T-helper 17 cell (primary cell): ENCODE measurements around the gene CRK. TPM values are rescaled to one million over a fixed set of nuclear protein-coding genes. Genes with fewer than 3 reads are reported as not detected.
"Not testable (repeated sequence)": the region's sequence is repeated elsewhere in the genome, so short reads cannot be mapped to it uniquely, and the experiment has no call there.

Experiments
- ATAC-seq: fragments of 150-1000 bp; cut with Tn5 transposase; 2 replicates; pipeline ENCODE4 v1.10.0; 2021; ENCODE audit warnings: mild to moderate bottlenecking, moderate library complexity
- DNase-seq, 3 donors: peaks; one replicate each; pipeline versions ENCODE4 v3.0.0 to v3.0.0-alpha.2; 2020 to 2021
- H3K9me3 ChIP-seq: one replicate; pipeline ENCODE4 v1.7.0; 2013; ENCODE audit warnings: low read length, mild to moderate bottlenecking; ENCODE audit not compliant: control insufficient read depth, poor library complexity, severe bottlenecking
- H3K27ac Mint-ChIP-seq: one replicate; pipeline ENCODE4 v1.8.0; 2022; ENCODE audit warnings: mild to moderate bottlenecking, moderate library complexity, mixed read lengths
- H3K27me3 Mint-ChIP-seq: one replicate; pipeline ENCODE4 v1.8.0; 2022; ENCODE audit warnings: mixed read lengths
- H3K36me3 Mint-ChIP-seq: one replicate; pipeline ENCODE4 v1.8.0; 2022; ENCODE audit warnings: low read depth, mixed read lengths
- H3K4me1 Mint-ChIP-seq: one replicate; pipeline ENCODE4 v1.8.0; 2022; ENCODE audit warnings: mild to moderate bottlenecking, mixed read lengths
- H3K4me3 Mint-ChIP-seq: one replicate; pipeline ENCODE4 v1.8.0; 2022; ENCODE audit warnings: mild to moderate bottlenecking, moderate library complexity, mixed read lengths
- total RNA-seq, 4 donors: library from RNA in 2 of 4; stranded (reverse) in 2 of 4; gene quantifications; one replicate each; pipeline ENCODE4 v1.2.3 and lab custom pipeline; 2022 to 2026

The CRK gene
- total RNA-seq, 2 donors from 2014 or later = 14.8 to 17.4 TPM

- H3K36me3 Mint-ChIP-seq = no peaks in the 10 kb centered on the region
- peak overlapping the region; percentile 69 for H3K27ac Mint-ChIP-seq
- no peak for ATAC-seq
- H3K4me3 Mint-ChIP-seq = no peak overlapping the region
- peaks cover 35% of the 10 kb centered on the region for H3K4me1 Mint-ChIP-seq
- no peaks in the 10 kb centered on the region for H3K27me3 Mint-ChIP-seq
- H3K9me3 ChIP-seq = no peaks in the 10 kb centered on the region
- no peak for DNase-seq
Measured at GRCh38 chr17:1449412-1449967, 6.5 kb downstream of the CRK start.

- H3K9me3 ChIP-seq = no peaks in the 10 kb centered on the region
- no peak for ATAC-seq
- peaks cover 24% of the 10 kb centered on the region for H3K4me1 Mint-ChIP-seq
- peak overlapping the region; percentile 52 for H3K4me3 Mint-ChIP-seq
- DNase-seq = no peak
- H3K27me3 Mint-ChIP-seq = no peaks in the 10 kb centered on the region
- peak overlapping the region; percentile 63 for H3K27ac Mint-ChIP-seq
- no peaks in the 10 kb centered on the region for H3K36me3 Mint-ChIP-seq
Measured at GRCh38 chr17:1447052-1447451, 9.0 kb downstream of the CRK start.

- Mint-ChIP-seq H3K27ac (no peak overlapping the region), H3K4me3 (no peak overlapping the region), H3K36me3 (no peaks in the 10 kb centered on the region), H3K27me3 (no peaks in the 10 kb centered on the region), H3K4me1 (peaks cover 22% of the 10 kb centered on the region)
- no peaks in the 10 kb centered on the region for H3K9me3 ChIP-seq
- no peak for DNase-seq
- no peak for ATAC-seq
Measured at GRCh38 chr17:1446201-1446600, 9.8 kb downstream of the CRK start.

- not testable (repeated sequence) for H3K36me3 Mint-ChIP-seq, ATAC-seq, H3K27ac Mint-ChIP-seq, H3K4me3 Mint-ChIP-seq, DNase-seq, H3K9me3 ChIP-seq, H3K27me3 Mint-ChIP-seq
- H3K4me1 Mint-ChIP-seq = peaks cover 22% of the 10 kb centered on the region
Measured at GRCh38 chr17:1445695-1446094, 10.3 kb downstream of the CRK start.

- DNase-seq, H3K36me3 Mint-ChIP-seq, H3K27ac Mint-ChIP-seq, H3K27me3 Mint-ChIP-seq, H3K4me3 Mint-ChIP-seq, H3K9me3 ChIP-seq, ATAC-seq: not testable (repeated sequence)
- H3K4me1 Mint-ChIP-seq = peaks cover 14% of the 10 kb centered on the region
Measured at GRCh38 chr17:1442721-1443120, 13.3 kb downstream of the CRK start.

- Mint-ChIP-seq H3K27ac (no peak overlapping the region), H3K27me3 (no peaks in the 10 kb centered on the region), H3K4me1 (peaks cover 12% of the 10 kb centered on the region), H3K4me3 (no peak overlapping the region), H3K36me3 (no peaks in the 10 kb centered on the region)
- DNase-seq (no peak), ATAC-seq (no peak)
- H3K9me3 ChIP-seq = no peaks in the 10 kb centered on the region
Measured at GRCh38 chr17:1442187-1442586, 13.8 kb downstream of the CRK start.

GRCh38 chr17:1440921-1441320, 15.1 kb downstream of the CRK start:
- no peak overlapping the region for H3K27ac Mint-ChIP-seq
- no peak overlapping the region for H3K4me3 Mint-ChIP-seq
- DNase-seq (no peak), ATAC-seq (no peak)
- no peaks in the 10 kb centered on the region for H3K9me3 ChIP-seq
- H3K27me3 Mint-ChIP-seq = no peaks in the 10 kb centered on the region
- H3K36me3 Mint-ChIP-seq = no peaks in the 10 kb centered on the region
- H3K4me1 Mint-ChIP-seq = peaks cover 5% of the 10 kb centered on the region

GRCh38 chr17:1438593-1439083, 17.4 kb downstream of the CRK start:
- Mint-ChIP-seq H3K36me3 (no peaks in the 10 kb centered on the region), H3K27ac (no peak overlapping the region), H3K4me3 (no peak overlapping the region), H3K27me3 (no peaks in the 10 kb centered on the region), H3K4me1 (peaks cover 7% of the 10 kb centered on the region)
- no peaks in the 10 kb centered on the region for H3K9me3 ChIP-seq
- ATAC-seq (no peak), DNase-seq (no peak)

GRCh38 chr17:1435326-1435725, 20.7 kb downstream of the CRK start:
- H3K36me3 Mint-ChIP-seq = no peaks in the 10 kb centered on the region

GRCh38 chr17:1434150-1434549, 21.9 kb downstream of the CRK start:
- Mint-ChIP-seq H3K27me3 (no peaks in the 10 kb centered on the region), H3K4me3 (no peak overlapping the region), H3K4me1 (peaks cover 20% of the 10 kb centered on the region), H3K27ac (no peak overlapping the region), H3K36me3 (no peaks in the 10 kb centered on the region)
- H3K9me3 ChIP-seq = no peaks in the 10 kb centered on the region
- ATAC-seq (no peak), DNase-seq (no peak)

More at GRCh38 chr17:1435326-1435725, 20.7 kb downstream of the CRK start:
- no peak for ATAC-seq
- no peaks in the 10 kb centered on the region for H3K27me3 Mint-ChIP-seq
- DNase-seq = no peak
- H3K27ac Mint-ChIP-seq = no peak overlapping the region
- H3K4me1 Mint-ChIP-seq = peaks cover 20% of the 10 kb centered on the region
- H3K9me3 ChIP-seq = no peaks in the 10 kb centered on the region
- no peak overlapping the region for H3K4me3 Mint-ChIP-seq

GRCh38 chr17:1431631-1432104, 24.4 kb downstream of the CRK start:
- peak overlapping the region; percentile 69 for H3K27ac Mint-ChIP-seq
- no peak overlapping the region for H3K4me3 Mint-ChIP-seq
- H3K27me3 Mint-ChIP-seq = no peaks in the 10 kb centered on the region
- H3K4me1 Mint-ChIP-seq = peaks cover 20% of the 10 kb centered on the region
- ATAC-seq = no peak
- no peaks in the 10 kb centered on the region for H3K36me3 Mint-ChIP-seq
- no peak for DNase-seq
- no peaks in the 10 kb centered on the region for H3K9me3 ChIP-seq

- H3K9me3 ChIP-seq = no peaks in the 10 kb centered on the region
- peak overlapping the region; percentile 45 for H3K27ac Mint-ChIP-seq
- H3K36me3 Mint-ChIP-seq = no peaks in the 10 kb centered on the region
- no peak for ATAC-seq
- no peaks in the 10 kb centered on the region for H3K27me3 Mint-ChIP-seq
- DNase-seq = no peak
- H3K4me3 Mint-ChIP-seq = no peak overlapping the region
- H3K4me1 Mint-ChIP-seq = peaks cover 13% of the 10 kb centered on the region
Measured at GRCh38 chr17:1423456-1424135, 32.4 kb downstream of the CRK start.

- Mint-ChIP-seq H3K36me3 (no peaks in the 10 kb centered on the region), H3K4me1 (peaks cover 13% of the 10 kb centered on the region), H3K27me3 (no peaks in the 10 kb centered on the region), H3K4me3 (no peak overlapping the region), H3K27ac (peak overlapping the region; percentile 45)
- ATAC-seq = no peak
- DNase-seq = no peak
- H3K9me3 ChIP-seq = no peaks in the 10 kb centered on the region
Measured at GRCh38 chr17:1422885-1423284, 33.1 kb downstream of the CRK start.

- no peak overlapping the region for H3K4me3 Mint-ChIP-seq
- H3K4me1 Mint-ChIP-seq = peaks cover 13% of the 10 kb centered on the region
- ATAC-seq = no peak
- no peak overlapping the region for H3K27ac Mint-ChIP-seq
- no peak for DNase-seq
- H3K27me3 Mint-ChIP-seq = no peaks in the 10 kb centered on the region
- no peaks in the 10 kb centered on the region for H3K9me3 ChIP-seq
- H3K36me3 Mint-ChIP-seq = no peaks in the 10 kb centered on the region
Measured at GRCh38 chr17:1421470-1421869, 34.6 kb downstream of the CRK start.
